HG03432 (cell line): ENCODE data around the gene SMAGP.
"Not testable (repeated sequence)": the region's sequence is repeated elsewhere in the genome, so short reads cannot be mapped to it uniquely, and the experiment has no call there.

ENCODE experiments used
- ATAC-seq: cut with Tn5 transposase; IDR thresholded peaks from one replicate; pipeline ENCODE4 v1.9.1; 2021; ENCODE audit warnings: mild to moderate bottlenecking, moderate library complexity; ENCODE audit not compliant: unreplicated experiment

The SMAGP gene, protein sequence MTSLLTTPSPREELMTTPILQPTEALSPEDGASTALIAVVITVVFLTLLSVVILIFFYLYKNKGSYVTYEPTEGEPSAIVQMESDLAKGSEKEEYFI

GRCh38 chr12:51270067-51270950, at the start of gene SMAGP:
Gene SMAGP, minus strand, starts transcription at chr12:51270415. Its CDS starts 1,137 bp downstream, at chr12:51269278.
- ATAC-seq, result peak; percentile 79

- ATAC-seq, result peak; percentile 42
Measured at GRCh38 chr12:51318846-51319599, 48.8 kb upstream of the SMAGP start.

DNA sequence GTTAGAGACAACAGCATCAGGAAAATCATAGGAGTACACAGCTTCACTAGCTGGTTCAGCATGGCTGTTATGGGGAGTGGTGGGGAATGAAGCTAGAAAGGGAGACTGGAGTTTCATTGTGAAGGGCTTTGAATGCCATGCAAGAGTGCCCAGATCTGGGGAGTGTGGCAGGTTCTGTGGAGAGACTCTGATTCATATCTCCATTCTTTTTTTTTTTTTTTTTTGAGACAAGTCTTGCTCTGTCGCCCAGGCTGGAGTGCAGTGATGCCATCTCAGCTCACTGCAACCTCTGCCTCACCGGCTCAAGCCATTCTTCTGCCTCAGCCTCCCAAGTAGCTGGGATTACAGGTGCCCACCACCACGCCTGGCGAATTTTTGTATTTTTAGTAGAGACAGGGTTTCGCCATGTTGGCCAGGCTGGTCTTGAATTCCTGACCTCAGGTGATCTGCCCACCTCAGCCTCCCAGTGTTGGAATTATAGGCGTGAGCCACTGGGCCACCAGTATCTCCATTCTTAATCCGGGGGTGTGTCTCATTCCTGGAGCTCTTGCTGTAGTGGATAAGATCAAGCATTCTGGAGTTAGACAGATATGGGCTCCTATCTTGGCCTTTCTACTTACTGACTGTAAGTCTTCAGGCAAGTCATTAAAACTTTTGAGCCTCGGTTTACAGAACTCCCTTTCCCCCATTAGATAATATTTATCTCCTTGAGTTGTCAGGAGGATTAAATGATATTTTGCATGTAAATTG, 48.0 kb upstream of the SMAGP start:
- not testable (repeated sequence) for ATAC-seq

DNA sequence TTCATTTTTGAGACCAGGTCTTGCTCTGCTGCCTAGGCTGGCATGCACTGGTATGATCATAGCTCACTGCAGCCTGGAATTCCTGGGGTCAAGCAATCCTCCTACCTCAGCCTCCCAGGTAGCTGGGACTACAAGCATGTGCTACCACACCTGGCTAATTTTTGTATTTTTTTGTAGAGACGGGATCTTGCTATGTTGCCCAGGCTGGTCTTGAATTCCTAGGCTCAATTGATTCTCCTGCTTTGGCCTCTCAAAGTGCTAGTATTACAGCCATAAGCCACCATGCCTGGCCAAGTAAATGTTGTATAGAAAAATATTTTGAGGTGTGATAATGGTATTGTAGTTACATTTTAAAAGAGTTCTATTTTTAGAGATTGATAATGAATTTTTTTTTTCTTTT, 41.2 kb upstream of the SMAGP start:
- ATAC-seq, result no peak

DNA sequence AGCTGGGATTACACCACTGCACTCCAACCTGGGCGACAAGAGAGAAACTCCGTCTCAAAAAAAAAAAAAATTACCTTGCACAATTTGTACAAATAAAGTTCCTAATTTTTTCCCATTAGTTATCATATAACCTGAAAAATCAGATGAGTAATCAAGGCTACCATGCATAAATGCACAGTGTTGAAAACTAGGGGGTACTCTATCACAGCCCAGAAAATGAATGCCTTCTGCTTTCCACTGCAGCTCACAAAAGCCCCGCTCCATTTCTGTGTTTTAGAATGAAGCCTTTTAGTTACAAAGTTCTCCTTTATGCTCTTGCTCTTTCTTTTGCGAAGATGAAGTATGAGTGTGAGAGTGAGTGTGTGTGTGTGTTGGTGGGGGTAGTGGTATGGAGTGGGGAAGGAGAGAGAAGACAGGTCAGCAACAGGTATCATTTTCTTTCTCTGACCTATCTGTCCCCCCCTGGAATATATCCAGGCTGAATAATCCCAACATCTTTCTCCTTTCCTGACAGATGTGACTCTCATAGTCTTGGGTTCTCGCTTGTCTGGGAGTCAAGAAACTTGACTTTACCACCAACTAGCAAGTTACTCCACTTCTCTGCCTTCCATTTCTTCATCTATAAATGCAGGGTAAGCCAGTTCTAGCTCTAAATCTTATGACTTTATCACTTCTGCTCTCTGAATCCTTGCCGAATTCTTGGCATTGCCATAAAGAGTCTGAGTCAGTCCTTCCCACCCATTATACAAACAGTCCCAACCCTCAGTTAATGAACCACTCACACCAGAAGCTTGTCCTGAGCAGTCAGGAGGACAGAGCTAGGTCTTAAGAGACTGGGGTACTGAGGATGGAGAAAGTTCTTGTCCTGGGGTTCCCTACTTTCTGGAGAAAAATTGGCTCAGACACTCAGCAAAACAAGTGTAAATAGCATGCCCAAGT, 37.7 kb upstream of the SMAGP start:
- no peak for ATAC-seq

DNA sequence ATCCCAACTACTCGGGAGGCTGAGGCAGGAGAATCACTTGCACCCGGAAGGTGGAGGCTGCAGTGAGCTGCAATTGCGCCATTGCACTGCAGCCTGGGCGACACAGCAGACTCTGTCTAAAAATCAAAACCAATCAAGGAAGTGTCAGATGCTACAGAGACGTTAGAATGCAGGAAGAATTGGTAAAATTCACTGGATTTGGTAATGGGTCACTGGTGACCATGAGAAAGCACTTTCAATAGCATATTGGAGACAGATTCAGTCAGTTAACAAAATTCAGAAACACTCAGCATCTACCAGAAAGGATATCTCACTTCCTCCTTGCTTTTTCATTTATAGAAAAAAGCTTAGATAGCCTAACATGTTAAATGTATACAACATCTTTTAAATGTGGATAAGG, 36.3 kb upstream of the SMAGP start:
- no peak for ATAC-seq

DNA sequence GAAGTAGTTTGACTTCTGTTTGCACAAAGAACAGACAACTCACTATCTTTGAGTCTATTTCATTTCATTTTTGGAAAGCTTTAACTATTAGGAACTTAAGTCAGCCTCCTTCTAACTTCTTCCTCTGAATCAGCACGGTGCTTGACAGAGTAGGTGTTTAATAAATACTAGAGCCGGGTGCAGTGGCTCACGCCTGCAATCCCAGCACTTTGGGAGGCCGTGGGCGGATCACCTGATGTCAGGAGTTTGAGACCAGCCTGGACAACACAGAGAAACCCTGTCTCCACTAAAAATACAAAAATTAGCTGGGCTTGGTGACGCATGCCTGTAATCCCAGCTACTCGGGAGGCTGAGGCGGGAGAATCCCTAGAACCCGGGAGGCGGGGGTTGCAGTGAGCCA, 30.6 kb upstream of the SMAGP start:
- not testable (repeated sequence) for ATAC-seq

- ATAC-seq, result no peak
Measured at GRCh38 chr12:51295651-51296050, 25.4 kb upstream of the SMAGP start.

DNA sequence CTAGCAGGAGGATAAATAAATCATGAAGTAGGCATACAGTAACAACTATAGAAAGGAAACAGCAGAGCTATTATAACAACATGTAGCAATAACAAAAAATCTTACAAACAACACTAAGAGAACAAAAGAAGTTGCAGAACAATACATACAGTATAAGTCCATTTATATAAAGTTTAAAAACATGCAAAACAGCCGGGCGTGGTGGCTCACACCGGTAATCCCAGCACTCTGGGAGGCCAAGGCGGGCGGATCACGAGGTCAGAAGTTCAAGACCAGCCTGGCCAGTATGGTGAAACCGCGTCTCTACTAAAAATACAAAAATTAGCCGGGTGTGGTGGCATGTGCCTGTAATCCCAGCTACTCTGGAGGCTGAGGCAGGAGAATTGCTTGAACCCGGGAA, 23.9 kb upstream of the SMAGP start:
- not testable (repeated sequence) for ATAC-seq

- ATAC-seq, result no peak
Measured at GRCh38 chr12:51293696-51294095, 23.5 kb upstream of the SMAGP start.

- ATAC-seq, result not testable (repeated sequence)
Measured at GRCh38 chr12:51291603-51292513, 21.6 kb upstream of the SMAGP start.

DNA sequence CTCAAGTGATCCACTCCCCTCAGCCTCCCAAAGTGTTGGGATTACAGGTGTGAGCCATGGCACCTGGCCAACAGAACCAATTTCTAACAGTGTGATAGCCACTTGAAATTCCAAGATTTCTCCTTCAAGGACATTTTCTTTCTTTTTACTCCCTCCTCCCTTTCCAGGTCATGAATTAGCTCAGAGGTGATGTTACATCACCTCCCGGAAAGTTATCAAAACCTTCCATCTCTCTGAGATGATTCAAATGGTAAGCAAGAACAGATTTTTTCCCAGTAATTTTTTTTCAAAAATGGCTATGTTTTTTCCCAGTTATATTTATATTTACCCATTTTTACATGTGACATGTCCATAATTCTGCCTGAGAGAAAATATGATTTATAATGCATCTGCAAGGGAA, 15.6 kb upstream of the SMAGP start:
- no peak for ATAC-seq

GRCh38 chr12:51281202-51281924, 11.1 kb upstream of the SMAGP start:
- ATAC-seq, result no peak

GRCh38 chr12:51275088-51275487, 4.9 kb upstream of the SMAGP start:
- no peak for ATAC-seq

GRCh38 chr12:51272810-51273209, 2.6 kb upstream of the SMAGP start:
- not testable (repeated sequence) for ATAC-seq

- no peak for ATAC-seq
Measured at GRCh38 chr12:51270951-51271518, 820 bp upstream of the SMAGP start.

GRCh38 chr12:51269174-51270066, 795 bp downstream of the SMAGP start:
- peak; percentile 37 for ATAC-seq
